ENCODE measurements around the gene PBX2. TPM values are rescaled to one million over a fixed set of nuclear protein-coding genes. Genes with fewer than 3 reads are reported as not detected.
A peak's percentile ranks its signal among the peaks of the same experiment; 100 is the strongest.

Gene PBX2
- total RNA-seq, 1 donor, result 49.5 TPM

DNA sequence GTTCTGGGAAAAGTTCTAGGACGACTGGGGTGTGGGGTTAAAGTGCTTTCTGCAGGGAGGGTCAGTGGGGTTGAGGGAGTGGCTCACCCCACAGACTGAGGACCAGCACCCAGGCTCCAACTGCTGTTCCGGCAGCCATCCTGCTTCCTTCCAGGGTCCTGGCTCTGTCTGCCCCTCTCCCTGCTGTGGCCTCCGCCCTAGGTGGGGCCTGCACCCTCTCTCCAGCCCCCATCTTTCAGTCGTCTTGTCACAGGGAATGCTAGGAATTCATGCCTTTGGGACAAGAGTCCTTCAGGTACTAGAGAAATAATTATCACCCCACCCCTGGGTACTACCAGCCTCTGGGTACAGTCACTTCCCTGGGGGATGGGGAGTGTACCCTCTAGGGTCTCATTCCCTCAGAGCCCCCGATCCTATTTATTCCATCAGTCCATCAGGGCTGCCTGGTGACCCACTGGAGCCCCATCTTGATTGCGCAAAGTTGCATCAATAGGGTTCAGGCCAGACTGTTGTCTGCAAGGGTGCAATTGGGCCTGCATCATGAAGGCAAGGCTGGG, 5.8 kb downstream of the PBX2 start, which contains the start of gene AGER:
Gene AGER (minus strand): TSS at position 170 of the 557 bp plus-strand sequence. CDS start 31 bp downstream, at position 139.
- no peaks in the 10 kb centered on the region for H3K27me3 ChIP-seq (ENCODE audit: insufficient read depth, low read length)
- no peaks in the 10 kb centered on the region for H3K9me3 ChIP-seq (ENCODE audit: low read depth, low read length)
- peaks cover 54% of the 10 kb centered on the region for H3K4me1 ChIP-seq (ENCODE audit: insufficient read depth, low read length)
- no peak within 1 kb of the TSS for H3K4me3 ChIP-seq (ENCODE audit: low read length)

DNA sequence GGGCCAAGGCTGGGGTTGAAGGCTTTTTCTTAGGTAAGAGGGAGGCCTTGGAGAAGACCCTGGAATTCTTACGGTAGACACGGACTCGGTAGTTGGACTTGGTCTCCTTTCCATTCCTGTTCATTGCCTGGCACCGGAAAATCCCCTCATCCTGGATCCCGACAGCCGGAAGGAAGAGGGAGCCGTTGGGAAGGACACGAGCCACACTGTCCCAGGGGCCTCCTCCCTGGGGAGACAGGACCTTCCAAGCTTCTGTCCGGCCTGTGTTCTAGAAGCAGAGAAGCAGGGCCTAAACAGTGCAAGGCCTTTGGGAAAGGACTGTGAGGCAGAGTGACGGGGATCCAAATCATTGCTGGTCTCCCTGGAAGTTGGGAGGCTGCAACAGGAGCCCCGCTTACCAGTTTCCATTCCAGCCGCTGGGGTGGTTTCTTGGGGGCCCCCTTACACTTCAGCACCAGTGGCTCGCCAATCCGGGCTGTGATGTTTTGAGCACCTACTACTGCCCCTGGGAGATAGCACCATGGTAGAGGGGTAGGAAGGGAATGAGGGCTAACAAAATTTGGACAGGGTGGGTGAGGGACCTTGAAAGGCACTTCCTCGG, 6.4 kb downstream of the PBX2 start:
- no peak overlapping the region for H3K4me3 ChIP-seq (ENCODE audit: low read length)
- H3K4me1 ChIP-seq (ENCODE audit: insufficient read depth, low read length), result peaks cover 54% of the 10 kb centered on the region
- no peaks in the 10 kb centered on the region for H3K9me3 ChIP-seq (ENCODE audit: low read depth, low read length)
- H3K27me3 ChIP-seq (ENCODE audit: insufficient read depth, low read length), result no peaks in the 10 kb centered on the region

DNA sequence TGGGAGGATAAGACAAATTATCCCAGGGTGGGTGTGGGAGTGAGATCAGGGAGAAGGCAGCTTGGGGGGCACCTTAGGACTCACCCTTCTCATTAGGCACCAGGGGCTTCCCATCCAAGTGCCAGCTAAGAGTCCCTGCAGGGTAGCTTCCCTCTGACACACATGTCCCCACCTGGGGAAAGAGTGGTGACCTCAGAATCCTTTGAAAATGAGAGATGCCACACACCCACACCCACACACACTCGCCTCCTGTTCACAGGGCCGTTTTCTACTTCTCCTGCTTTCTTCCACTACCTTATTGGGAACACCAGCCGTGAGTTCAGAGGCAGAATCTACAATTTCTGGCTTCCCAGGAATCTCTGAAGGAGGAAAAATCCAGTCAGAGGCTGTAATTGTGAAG, 7.0 kb downstream of the PBX2 start:
- no peaks in the 10 kb centered on the region for H3K9me3 ChIP-seq (ENCODE audit: low read depth, low read length)
- H3K4me3 ChIP-seq (ENCODE audit: low read length), result no peak overlapping the region
- H3K4me1 ChIP-seq (ENCODE audit: insufficient read depth, low read length), result peaks cover 50% of the 10 kb centered on the region
- H3K27me3 ChIP-seq (ENCODE audit: insufficient read depth, low read length), result no peaks in the 10 kb centered on the region

DNA sequence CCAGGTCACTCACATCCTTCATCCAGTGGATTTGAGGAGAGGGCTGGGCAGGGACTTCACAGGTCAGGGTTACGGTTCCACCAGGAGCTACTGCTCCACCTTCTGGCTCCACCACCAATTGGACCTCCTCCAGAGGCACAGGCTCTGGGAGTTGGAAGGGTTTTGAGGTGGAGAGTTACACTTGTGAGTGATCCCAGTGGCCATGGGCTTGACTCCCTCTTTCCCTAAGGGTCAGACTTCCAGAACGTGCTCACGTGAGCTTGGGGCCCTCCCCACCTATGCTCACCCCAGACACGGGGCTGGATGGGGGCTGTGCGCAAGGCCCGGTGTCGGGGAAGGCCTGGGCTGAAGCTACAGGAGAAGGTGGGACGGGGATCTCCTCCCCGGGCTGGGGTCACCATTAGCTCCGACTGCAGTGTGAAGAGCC, 7.4 kb downstream of the PBX2 start:
- H3K9me3 ChIP-seq (ENCODE audit: low read depth, low read length), result no peaks in the 10 kb centered on the region
- peaks cover 47% of the 10 kb centered on the region for H3K4me1 ChIP-seq (ENCODE audit: insufficient read depth, low read length)
- H3K27me3 ChIP-seq (ENCODE audit: insufficient read depth, low read length), result no peaks in the 10 kb centered on the region
- H3K4me3 ChIP-seq (ENCODE audit: low read length), result no peak overlapping the region

DNA sequence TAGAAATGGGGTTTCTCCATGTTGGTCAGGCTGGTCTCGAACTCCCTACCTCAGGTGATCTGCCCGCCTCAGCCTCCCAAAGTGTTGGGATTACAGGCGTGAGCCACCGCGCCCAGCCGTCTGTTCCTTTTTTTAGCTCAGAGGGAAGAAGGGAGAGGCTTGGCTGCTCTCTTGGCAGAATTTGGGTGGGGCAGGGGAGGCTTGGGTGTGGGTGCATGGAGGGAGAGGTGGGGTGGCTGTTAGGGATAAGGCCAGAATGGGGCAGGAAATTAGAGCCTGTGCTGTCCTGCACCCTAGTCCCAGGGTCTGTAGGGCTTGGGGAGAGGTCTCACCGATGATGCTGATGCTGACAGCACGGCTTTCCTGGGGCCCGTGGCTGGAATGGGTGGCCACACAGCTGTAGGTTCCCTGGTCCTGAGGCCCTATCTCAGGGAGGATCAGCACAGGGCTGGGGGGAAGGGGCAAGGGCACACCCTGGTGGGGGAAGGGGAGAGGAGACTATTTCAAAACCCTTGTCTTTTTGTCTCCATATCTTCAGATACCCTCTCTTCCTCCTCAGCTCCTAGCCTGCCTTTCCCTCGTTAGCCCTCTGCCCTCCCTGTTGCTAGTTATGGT, 8.0 kb downstream of the PBX2 start:
- no peak overlapping the region for H3K4me3 ChIP-seq (ENCODE audit: low read length)
- H3K27me3 ChIP-seq (ENCODE audit: insufficient read depth, low read length), result no peaks in the 10 kb centered on the region
- peaks cover 47% of the 10 kb centered on the region for H3K4me1 ChIP-seq (ENCODE audit: insufficient read depth, low read length)
- H3K9me3 ChIP-seq (ENCODE audit: low read depth, low read length), result no peaks in the 10 kb centered on the region

DNA sequence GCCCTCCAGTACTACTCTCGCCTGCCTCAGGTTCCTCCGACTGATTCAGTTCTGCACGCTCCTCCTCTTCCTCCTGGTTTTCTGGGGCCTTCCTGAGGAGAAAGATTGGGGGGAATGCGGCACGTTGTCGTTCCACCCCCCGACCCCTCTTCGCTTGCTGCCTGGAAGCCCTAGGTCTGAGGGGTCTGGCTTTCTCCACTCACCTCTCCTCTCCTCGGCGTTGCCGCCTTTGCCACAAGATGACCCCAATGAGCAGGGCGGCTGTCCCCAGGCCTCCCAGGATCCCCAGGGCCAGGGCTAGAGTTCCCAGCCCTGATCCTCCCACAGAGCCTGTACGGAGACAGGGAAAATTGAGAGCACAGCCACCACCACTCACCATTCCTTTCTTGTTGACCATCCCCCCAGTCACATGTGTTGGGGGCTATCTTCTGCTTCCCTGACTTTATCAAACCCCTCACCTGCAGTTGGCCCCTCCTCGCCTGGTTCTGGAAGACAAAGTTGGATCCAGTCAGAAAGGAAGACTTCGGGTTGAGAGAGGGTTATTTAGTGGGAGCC, 8.8 kb downstream of the PBX2 start:
- Histone ChIP-seq H3K4me1 (ENCODE audit: insufficient read depth, low read length) (peaks cover 47% of the 10 kb centered on the region), H3K27me3 (ENCODE audit: insufficient read depth, low read length) (no peaks in the 10 kb centered on the region), H3K9me3 (ENCODE audit: low read depth, low read length) (no peaks in the 10 kb centered on the region), H3K4me3 (ENCODE audit: low read length) (no peak overlapping the region)

DNA sequence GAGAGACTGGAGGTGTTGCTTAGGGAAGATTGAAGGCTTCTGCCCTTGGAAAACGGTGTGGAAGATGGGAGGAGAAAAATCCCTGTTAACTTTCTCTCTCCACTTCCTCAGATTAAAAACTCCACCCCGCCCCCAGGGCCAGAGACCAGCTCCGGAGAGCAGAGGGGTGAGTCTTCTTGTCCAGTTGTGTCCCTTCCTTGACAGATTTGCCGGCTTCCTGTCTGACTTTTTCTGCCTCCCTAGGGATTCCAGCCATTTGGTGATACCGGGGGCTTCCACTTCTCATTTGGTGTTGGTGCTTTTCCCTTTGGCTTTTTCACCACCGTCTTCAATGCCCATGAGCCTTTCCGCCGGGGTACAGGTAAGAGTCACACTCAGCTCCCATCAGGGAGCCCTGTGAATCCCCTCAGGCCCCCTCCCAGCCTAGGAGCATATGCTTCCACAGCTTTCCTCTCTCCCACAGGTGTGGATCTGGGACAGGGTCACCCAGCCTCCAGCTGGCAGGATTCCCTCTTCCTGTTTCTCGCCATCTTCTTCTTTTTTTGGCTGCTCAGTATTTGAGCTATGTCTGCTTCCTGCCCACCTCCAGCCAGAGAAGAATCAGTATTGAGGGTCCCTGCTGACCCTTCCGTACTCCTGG, 10.1 kb downstream of the PBX2 start:
- H3K4me3 ChIP-seq (ENCODE audit: low read length), result no peak overlapping the region
- no peaks in the 10 kb centered on the region for H3K9me3 ChIP-seq (ENCODE audit: low read depth, low read length)
- H3K4me1 ChIP-seq (ENCODE audit: insufficient read depth, low read length), result peaks cover 51% of the 10 kb centered on the region
- no peaks in the 10 kb centered on the region for H3K27me3 ChIP-seq (ENCODE audit: insufficient read depth, low read length)

DNA sequence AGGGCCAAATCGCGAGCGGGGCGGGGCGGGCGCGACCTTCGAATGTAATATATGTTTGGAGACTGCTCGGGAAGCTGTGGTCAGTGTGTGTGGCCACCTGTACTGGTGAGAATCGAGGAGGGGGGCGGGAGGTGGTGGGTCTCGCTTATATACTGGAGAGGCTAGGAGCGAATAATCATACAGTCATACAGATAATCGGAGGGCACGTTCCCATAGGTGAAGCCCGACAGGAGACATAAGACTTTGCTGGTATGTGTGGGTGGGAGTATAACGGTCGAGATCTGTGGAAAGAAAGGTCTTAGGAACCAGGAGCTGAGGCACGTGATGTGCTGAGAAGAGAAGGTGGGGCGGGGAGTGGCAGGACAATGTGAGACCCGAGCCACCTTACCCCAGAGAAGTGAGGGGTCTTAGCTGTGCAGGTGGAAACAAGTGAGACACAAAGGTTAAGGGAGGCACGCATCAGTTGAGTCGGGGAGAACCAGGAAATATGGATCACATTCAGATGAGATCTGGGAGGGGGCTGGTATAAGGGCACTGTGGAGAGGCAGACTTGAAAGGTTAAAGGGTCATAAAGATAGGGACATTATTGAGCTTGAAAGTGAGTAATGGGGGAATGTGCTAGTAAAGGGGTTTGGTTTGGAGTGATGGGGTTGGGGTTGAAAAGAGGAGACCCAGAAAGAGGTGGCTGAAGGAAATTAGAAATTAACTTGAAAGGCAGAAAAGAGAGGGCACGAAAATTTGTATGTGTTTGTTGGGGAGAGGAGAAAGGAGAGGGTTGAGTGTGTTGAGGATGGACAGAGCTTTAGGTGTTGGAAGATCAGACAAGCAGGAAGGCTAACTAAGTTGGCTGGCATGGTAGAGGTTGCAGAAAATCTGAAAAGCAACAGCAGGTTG, 11.2 kb downstream of the PBX2 start:
- Histone ChIP-seq H3K4me3 (ENCODE audit: low read length) (peak overlapping the region; percentile 57), H3K9me3 (ENCODE audit: low read depth, low read length) (no peaks in the 10 kb centered on the region), H3K27me3 (ENCODE audit: insufficient read depth, low read length) (no peaks in the 10 kb centered on the region), H3K4me1 (ENCODE audit: insufficient read depth, low read length) (peaks cover 61% of the 10 kb centered on the region)

DNA sequence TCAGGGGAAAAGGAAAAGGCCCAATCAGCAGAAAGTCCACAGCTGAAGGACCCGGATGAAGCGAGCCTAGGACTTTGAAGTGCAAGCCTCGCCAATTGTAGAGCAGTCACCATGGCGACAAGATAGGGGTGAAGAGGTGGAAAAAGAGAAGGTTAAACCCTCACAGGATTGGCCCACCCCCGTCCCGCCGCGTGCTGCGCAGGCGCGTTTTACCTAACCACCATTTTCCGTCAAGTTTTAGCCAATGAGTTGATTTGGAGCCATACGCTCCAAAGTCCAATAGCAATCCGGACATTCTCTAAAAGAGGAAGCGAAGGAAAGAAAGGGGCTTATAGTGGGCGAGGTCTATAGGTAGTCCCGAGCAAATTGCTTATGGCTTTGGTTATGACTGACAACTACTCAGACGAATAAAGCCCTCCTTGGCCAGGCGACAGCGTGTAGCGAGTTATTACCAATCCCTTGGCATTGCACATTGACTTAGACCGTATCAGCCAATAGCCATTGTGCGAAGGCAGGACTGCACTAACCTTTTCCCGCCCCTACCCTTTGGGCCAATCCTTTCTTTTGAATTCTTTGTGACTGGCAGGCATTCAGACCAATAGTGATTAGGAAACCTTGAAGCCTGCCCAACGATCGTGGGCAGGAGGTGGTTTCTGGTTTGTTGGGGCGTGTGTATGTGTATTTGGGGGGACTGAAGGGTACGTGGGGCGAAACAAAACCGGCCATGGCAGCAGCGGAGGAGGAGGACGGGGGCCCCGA, 12.0 kb downstream of the PBX2 start, which contains the start of gene RNF5:
Gene RNF5 (plus strand): TSS at position 618 of the 759 bp plus-strand sequence. CDS start 107 bp downstream, at position 725.
- peak within 1 kb of the TSS; percentile 57 for H3K4me3 ChIP-seq (ENCODE audit: low read length)
- no peaks in the 10 kb centered on the region for H3K27me3 ChIP-seq (ENCODE audit: insufficient read depth, low read length)
- H3K9me3 ChIP-seq (ENCODE audit: low read depth, low read length), result no peaks in the 10 kb centered on the region
- H3K4me1 ChIP-seq (ENCODE audit: insufficient read depth, low read length), result peaks cover 66% of the 10 kb centered on the region

DNA sequence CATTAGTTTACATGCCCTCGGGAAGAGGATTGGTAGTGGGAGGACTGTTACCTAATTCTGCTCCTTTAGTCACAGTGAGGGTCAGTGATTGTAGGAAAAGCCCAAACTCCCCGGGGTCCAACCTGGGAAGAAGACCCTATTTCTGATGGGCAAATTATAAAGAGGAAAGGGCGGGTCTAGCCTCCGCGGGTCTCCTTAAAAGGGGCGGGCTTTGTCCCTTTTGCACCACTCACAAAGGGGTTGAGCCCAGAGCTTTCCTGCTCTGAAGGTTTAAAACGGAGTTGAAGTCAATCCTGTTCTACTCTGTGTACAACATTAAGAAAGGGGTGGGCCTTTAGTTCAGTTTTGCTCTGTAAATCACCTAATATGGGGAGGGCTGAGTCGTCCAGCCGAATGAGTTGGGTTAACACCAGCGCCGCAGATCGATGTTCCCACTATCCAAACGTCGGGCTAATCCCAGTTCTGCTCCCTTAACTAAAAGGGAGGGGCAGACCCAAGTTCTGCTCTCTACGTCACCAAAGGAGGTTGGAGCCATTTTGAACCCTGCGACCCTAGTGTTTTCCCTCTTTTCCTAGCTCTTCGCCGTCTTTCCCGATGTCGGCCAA, 12.7 kb downstream of the PBX2 start:
- Histone ChIP-seq H3K4me3 (ENCODE audit: low read length) (peak overlapping the region; percentile 57), H3K9me3 (ENCODE audit: low read depth, low read length) (no peaks in the 10 kb centered on the region), H3K27me3 (ENCODE audit: insufficient read depth, low read length) (no peaks in the 10 kb centered on the region), H3K4me1 (ENCODE audit: insufficient read depth, low read length) (peaks cover 63% of the 10 kb centered on the region)

DNA sequence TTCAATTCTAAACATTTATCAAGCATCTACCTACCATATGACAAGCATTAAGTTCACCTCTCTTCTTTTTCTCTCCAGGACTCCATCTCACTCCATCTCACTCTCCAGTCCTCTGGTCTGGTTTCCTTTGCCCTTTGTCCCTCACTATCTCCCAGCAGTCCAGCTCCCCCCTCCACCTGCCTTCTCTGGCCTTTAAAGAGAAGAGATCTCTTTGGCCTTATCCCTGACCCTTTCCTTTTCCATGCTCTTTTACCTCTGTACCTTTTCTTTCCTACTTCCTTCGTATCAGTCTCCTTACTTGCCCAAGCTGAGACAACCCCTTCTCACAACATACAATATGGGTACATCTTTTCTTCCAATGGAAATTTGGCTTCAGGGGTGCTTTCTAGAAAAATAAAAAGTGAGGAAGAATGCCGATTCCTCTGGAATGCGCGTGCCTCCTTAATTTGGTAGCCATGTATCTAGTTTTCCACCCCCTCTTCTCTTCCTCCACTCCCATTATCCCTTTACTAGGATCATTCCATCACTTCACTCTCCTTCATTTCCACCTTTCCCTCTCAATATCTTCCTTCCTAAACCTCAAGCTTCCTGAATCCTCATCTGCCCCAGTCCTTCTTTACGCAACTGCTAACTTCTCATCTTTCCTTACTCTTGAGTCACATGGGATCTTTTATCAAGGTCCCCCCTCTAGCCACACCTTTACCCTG, 13.4 kb downstream of the PBX2 start:
- peak overlapping the region; percentile 76 for H3K4me3 ChIP-seq (ENCODE audit: low read length)
- H3K4me1 ChIP-seq (ENCODE audit: insufficient read depth, low read length), result peaks cover 61% of the 10 kb centered on the region
- no peaks in the 10 kb centered on the region for H3K27me3 ChIP-seq (ENCODE audit: insufficient read depth, low read length)
- H3K9me3 ChIP-seq (ENCODE audit: low read depth, low read length), result no peaks in the 10 kb centered on the region

DNA sequence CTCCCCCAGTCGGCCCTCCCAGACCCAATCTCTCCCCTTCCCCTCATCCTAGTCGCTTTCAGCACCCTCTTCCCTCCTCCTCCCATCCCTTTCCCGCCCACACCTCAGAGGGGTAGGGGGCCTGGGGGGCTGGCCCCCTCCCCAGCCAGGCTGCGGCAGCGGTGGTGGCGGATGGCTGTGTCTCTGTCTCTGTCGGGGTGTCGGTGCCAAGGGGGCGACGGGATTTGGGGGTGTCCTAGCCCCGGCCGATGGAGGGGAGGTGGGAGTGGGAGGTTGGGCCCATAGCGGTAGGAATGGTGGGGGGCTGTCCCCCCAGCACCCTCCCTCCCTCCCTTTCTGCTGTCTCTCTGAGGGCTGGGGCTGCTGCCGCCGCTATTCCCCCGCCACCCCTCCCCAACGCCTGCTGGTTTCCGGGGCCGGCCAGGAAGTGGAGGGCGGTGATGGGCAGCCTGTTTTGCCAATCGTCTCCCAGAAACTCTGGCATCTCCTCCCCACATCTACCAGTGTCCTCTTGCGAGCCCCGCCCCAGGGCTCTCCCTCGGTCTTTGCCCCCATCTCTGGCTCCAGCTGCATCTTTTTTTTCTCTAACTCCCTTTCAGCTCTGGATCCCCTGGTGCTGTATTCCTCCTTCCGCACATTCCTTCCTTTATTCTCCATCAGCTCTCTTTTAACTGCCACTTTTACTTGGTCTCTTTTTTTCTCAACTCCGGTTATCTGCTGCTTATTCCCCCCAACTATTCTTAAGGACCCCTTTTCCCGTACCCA, 14.1 kb downstream of the PBX2 start, which contains the start of gene AGPAT1:
Gene AGPAT1 (minus strand): TSS at position 374 of the 765 bp plus-strand sequence. CDS start 4,588 bp downstream, outside the sequence.
- Histone ChIP-seq H3K4me1 (ENCODE audit: insufficient read depth, low read length) (peaks cover 61% of the 10 kb centered on the region), H3K27me3 (ENCODE audit: insufficient read depth, low read length) (no peaks in the 10 kb centered on the region), H3K9me3 (ENCODE audit: low read depth, low read length) (no peaks in the 10 kb centered on the region), H3K4me3 (ENCODE audit: low read length) (peak within 1 kb of the TSS; percentile 76)

All from mononuclear cell (primary cell).